ENCODE results near the gene MEIOB.

GRCh38 chr16:1791256-1791942 is 80.6 kb downstream of the MEIOB start:
- TF ChIP-seq EZH2 (IDR thresholded peaks at IDR 0.05; ENCODE audit: insufficient read depth, poor library complexity, severe bottlenecking) (no peak), EZH2phosphoT487 (IDR thresholded peaks at IDR 0.05; ENCODE audit: insufficient read depth, low read depth) (no peak)
